H7 (cell line): ENCODE data around the gene DNAH17. TPM values are rescaled to one million over a fixed set of nuclear protein-coding genes. Genes with fewer than 3 reads are reported as not detected.

Experiments used
- DNase-seq: peaks from one replicate; pipeline ENCODE4 v3.0.0; 2012
- H3K27me3 ChIP-seq: 2 replicates; pipeline ENCODE4 v1.6.0; 2011; ENCODE audit warnings: mild to moderate bottlenecking, low read length; ENCODE audit not compliant: control insufficient read depth, insufficient read depth
- H3K36me3 ChIP-seq: replicated peaks from 2 replicates; pipeline ENCODE4 v1.5.1; 2011; ENCODE audit warnings: low read length; ENCODE audit not compliant: control insufficient read depth, insufficient read depth
- H3K4me3 ChIP-seq: 2 replicates; pipeline ENCODE4 v1.5.1; 2011; ENCODE audit warnings: low read depth, mild to moderate bottlenecking, control low read depth, low read length, moderate library complexity; ENCODE audit not compliant: insufficient read depth
- total RNA-seq: library from RNA; depleted of rRNA; stranded (reverse); fragments of >200 nt; shearing (Covaris generic); gene quantifications from 2 replicates; pipeline ENCODE4 v1.2.3, GENCODE V29; 2014

The DNAH17 gene
- total RNA-seq, 1 experiment from 2014 or later = 0.87 TPM

DNA sequence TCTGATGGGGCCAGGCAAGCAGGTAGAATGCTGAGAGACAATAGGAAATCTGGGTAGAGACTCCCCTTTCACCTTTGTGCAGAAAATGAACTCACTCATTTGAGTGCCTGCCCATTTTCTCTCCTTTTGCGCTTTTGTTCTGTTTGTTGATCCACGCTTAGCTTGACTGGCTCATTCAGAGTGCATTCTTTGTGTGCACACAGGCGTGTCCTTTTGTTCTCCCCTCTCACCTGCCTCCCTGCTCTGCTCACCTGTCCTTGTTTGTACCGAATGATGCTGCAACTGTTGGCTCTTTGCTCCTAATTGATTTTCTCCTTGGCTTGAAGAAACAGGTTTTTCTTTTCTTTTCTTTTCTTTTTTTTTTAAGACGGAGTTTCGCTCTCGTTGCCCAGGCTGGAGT lies 183.0 kb downstream of the DNAH17 start:
- H3K4me3 ChIP-seq = no peak overlapping the region
- no peak for DNase-seq
- no peaks in the 10 kb centered on the region for H3K27me3 ChIP-seq
- peaks cover 21% of the 10 kb centered on the region for H3K36me3 ChIP-seq

DNA sequence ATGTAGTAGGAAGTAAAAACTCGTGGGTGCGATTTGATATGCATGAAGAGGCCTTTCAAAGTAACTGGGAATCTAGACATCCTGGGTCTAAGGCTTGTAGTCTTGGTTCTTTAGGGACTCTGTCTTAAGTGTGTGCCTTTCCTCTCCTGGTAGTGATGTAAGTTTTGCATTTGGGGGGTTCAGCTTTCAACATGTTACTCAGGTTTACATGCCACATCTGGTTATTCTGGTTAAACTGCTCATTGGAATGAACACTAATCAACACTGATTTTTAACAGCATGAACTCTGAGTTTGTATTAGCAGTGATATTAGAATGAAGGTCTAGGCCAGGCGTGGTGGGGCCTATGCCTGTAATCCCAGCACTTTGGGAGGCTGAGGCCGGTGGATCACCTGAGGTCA lies 183.6 kb downstream of the DNAH17 start:
- Histone ChIP-seq H3K27me3 (no peaks in the 10 kb centered on the region), H3K36me3 (peaks cover 15% of the 10 kb centered on the region), H3K4me3 (no peak overlapping the region)
- DNase-seq = no peak

DNA sequence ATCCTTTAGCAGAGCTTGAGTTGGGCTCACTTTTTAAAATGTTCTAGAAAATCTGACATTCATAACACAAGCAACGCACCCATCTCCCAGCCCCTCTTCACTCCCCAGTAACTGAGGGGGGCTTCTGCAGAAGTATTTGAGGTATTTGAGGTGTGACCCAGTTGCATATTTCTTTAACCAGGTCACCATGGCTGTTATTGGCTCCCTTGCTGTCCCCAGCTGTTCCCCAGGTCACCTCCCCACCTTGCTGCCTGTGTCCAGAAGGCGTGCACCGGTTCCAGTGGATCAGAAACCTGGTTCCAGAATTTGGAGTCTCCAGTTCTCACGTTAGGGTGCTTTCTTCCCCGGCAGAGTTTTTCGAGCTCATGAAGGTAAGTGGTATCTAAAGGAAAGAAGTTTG lies 184.9 kb downstream of the DNAH17 start:
- peaks cover 9% of the 10 kb centered on the region for H3K36me3 ChIP-seq
- H3K27me3 ChIP-seq = no peaks in the 10 kb centered on the region
- DNase-seq = no peak
- H3K4me3 ChIP-seq = no peak overlapping the region

DNA sequence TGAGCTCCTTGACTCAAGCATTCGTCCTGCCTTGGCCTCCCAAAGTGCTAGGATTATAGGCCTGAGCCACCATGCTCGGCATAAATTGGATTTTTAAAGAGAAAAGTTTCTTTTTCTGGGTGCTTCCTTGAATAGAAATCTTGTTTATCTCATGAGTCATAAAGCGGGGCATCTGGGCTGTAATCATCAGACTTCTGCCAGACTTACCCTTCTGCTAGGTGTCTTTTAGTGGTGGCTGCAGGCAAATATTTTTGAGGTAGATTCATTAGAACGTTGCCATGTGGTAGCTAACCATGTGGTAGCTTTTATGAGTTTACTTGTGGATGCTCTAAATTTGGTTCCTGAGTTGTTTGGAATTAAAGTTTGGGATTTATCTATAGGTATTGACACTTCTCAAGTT lies 185.4 kb downstream of the DNAH17 start:
- Histone ChIP-seq H3K27me3 (no peaks in the 10 kb centered on the region), H3K36me3 (peaks cover 8% of the 10 kb centered on the region), H3K4me3 (no peak overlapping the region)
- DNase-seq = no peak

DNA sequence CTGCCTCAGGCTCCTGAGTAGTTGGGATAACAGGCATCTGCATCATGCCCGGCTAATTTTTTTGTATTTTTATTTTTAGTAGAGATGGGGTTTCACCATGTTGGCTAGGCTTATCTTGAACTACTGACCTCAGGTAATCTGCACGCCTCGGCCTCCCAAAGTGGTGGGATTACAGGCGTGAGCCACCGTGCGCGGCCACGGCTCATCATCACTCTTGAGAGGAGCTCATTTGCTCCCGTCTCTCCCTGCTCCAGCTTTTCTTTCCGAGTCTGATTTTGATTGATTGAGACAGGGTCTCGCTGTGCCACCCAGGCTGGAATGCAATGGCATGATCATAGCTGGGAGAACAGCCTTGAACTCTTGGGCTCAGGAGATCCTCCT lies 186.2 kb downstream of the DNAH17 start:
- Histone ChIP-seq H3K27me3 (no peaks in the 10 kb centered on the region), H3K36me3 (peaks cover 3% of the 10 kb centered on the region; the same call in 1 of the 2 replicates), H3K4me3 (no peak overlapping the region)
- DNase-seq = no peak

DNA sequence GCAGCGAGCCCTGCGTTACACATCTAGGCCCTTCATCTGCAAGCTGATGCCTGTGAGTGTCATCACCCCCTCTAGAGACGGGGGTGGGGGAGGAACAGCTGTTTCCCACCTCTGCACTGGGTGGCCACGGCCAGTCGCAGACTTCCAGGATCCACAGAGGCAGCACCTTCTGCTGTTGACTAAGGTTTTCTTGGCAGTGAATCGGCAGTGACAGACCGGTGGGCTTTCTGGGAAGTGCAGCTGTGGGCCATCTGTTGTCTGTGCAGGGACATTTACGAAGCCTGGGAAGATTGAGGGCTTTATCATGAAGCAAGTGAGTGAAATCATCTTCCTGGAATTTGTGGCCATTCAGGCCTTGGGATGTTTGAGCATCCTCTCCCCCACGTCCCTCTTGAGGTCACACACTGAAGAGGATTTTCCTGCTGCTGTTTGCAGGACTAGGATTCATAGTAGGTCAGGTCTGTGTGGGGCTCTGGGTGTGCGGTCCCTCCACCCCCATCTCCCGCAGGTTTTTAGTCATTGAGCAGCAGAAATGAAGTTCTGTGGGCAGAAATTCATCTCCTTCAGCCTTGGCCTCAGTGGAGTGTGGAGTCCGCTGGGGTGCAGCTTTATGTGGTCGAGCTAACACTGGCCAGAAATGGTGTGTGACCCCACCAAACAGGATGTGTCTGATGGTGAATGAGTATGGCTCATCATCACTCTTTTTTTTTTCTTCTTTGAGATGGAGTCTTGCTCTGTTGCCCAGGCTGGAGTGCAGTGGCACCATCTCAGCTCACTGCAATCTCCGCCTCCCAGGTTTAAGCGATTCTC lies 186.8 kb downstream of the DNAH17 start:
- Histone ChIP-seq H3K27me3 (no peaks in the 10 kb centered on the region), H3K36me3 (peaks cover 3% of the 10 kb centered on the region; the same call in 1 of the 2 replicates), H3K4me3 (no peak overlapping the region)
- no peak for DNase-seq

DNA sequence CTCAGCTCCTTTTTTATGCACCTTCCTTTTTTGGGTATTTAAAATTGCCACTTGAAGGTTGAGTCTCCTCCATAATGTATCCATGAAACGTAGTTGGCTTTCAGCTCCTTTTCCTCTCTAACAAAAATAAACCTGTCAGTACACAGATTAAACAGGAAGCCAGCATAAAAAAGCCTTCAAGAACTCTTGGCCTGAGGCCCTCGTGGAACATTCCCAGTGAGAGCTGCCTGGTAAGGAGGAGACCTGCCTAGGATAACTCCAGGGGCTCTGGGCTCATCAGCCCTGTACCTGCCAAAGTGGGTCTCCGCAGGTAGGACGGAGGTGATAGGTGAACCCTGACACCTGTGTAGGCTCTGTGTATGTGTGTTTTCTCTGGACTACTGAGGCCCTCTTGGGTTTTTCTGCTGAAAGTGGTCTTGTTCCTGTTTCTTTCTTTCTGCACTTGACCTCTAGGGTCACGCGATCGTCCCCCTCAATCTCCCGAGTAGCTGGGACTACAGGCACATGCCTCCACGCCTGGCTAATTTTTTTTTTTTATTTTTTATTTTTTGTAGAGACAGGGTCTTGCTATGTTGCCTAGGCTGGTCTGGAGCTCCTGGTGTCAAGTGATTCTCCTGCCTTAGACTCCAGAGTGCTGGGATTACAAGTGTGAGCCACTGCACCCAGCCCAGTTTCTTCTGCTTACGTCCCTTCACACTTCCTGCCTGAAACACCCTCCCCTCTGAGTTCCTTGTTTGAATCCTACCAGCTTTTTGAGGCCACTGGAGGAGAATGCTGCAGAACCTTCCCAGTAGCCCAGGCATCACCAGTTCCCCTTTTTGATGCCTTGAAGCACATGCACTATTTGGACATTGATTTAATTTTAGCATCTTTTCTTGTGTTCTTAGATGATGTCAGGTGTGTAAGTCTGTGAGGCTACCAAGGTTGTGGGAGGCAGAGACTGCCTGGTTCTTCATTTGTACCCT lies 188.9 kb downstream of the DNAH17 start:
- DNase-seq = no peak
- Histone ChIP-seq H3K4me3 (no peak overlapping the region), H3K36me3 (peaks cover 2% of the 10 kb centered on the region; the same call in 1 of the 2 replicates), H3K27me3 (no peaks in the 10 kb centered on the region)

DNA sequence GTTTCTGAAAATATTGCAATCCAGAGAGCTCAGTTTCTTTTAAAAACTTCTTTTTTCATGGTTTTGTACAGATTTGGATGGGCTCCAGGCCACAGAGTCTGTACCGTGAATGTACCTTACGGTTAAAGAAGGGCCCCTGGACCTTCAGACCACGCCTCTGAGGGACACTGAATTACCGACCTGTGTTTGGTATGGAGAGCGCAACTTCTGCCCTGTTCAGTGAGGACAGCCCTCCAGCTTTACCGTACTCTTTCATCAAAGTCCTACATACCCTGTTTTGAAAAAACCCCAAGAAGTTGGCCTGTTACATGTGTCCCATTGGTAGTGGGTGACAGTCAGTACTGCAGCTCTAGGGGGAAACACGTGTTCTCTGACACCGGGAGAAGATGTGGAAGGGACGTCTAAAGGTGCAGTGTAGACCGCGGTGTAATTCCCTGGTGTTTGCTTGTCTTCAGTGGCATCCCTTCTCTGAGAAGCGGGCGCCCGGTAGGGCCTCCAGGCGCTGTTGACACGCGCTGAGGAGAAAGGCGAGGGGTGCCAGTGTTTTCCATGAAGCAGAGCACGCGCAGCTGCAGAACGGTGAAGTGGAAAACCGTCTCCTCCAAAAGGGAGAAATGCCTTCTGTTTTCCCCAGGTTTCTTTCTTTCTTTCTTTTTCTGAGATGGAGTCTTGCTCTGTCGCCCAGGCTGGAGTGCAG lies 192.6 kb downstream of the DNAH17 start:
- no peaks in the 10 kb centered on the region for H3K27me3 ChIP-seq
- no peak for DNase-seq
- no peak overlapping the region for H3K4me3 ChIP-seq
- no peaks in the 10 kb centered on the region; the same call in 1 of the 2 replicates for H3K36me3 ChIP-seq

DNA sequence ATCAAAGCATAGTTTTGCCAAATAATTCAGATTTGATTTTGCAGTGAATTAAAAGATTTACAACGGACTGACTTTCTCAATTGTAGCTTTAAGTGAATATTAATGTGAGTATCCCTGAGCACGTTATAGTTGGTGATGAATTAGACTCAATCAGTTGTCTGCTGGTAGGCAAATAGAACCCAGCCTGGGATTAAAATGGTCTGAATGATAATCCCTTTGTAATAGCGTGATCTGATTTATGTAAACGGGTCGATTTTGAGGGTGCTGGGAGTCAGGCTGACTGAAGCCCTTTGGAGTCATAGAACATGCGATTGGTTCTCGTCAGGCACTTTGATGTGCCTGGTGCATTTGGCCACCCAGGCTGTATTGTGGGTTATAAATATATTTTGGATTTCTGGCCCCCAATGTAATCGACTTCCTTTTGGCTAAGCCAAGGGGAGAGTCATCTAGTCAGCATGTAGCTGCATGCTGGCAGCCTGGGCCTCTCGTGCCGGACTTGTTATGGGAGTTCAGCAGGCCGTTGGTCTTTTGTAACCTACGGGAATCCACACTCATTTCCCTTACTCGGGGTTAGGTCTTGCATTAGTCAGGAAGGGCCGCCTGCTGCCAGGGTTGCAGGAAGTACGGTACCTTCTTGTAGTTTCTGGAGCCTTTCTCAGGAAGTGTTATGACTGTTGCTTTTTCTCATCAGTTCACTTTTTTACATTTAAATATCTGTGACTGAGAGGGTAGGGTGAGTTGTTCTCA lies 193.3 kb downstream of the DNAH17 start:
- no peak for DNase-seq
- Histone ChIP-seq H3K36me3 (no peaks in the 10 kb centered on the region; the same call in 1 of the 2 replicates), H3K27me3 (no peaks in the 10 kb centered on the region), H3K4me3 (no peak overlapping the region)

DNA sequence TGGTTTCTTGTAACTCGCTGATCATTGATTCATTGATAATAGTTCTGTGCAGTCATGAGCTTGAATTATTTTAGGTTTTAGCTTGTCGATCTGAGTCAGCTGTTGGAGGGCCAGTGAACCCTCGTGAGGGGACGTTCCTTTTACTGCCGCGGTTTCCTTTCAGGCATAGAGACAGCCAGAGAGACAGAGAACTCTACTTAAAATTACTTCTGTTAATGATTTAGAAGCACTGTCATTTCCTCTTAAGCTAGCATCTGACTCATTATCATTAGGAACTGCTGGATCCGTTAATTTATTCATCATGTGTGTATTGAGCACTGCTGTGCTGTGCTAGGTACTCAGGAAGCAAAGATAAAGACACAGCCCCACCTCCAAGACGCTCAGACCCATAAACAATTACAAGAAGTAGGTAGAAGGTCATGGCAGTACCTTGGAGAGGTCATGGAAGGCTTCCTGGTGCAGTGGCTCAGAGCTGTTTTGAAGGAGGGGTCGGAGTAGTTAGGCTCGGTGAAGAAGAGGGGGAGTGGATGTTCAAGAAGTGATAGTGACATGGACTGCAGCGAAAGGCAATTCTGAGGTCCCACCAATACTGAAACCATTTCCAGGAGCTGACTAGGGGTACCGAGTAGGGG lies 195.5 kb downstream of the DNAH17 start:
- no peak for DNase-seq
- Histone ChIP-seq H3K27me3 (no peaks in the 10 kb centered on the region), H3K4me3 (no peak overlapping the region; the same call in 1 of the 2 replicates), H3K36me3 (no peaks in the 10 kb centered on the region)

DNA sequence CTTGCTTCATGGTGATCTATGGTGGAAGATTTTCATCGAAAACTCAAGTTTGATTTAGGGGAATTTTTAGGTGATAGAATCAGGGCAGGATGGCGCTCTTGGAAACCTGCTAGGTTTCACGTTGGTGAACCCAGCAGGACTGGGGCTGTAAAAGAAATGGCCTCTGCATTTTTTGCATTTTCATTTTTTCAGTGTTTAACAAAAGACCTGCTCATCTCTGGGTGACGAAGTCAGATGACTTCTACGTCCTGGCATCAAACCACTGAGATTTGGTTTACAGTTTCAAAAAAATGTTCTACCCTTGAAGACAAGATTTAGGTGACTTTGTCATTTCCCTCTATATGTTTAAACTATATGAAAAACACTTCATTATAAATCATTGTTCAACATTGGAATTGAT lies 196.8 kb downstream of the DNAH17 start:
- no peak for DNase-seq
- H3K27me3 ChIP-seq = no peaks in the 10 kb centered on the region
- H3K4me3 ChIP-seq = no peak overlapping the region
- no peaks in the 10 kb centered on the region for H3K36me3 ChIP-seq

DNA sequence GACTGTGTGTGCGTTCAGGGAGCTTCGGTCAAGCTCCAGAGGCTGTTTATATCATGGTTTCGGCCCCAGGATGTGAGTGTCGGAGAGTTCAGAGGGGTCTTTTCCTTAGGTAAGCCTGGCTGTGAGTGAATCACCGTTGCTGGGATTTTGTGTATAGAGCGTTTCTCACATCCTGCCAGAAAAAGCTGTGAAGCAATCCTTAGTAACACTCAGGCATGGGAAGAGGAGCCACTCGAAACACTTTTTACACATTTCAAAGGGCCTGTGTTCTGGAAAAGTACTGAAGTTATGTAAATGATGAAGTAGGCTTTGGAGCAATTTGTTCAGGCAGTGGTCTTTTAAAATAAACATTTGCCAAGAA lies 198.1 kb downstream of the DNAH17 start:
- Histone ChIP-seq H3K4me3 (peak overlapping the region; percentile 96), H3K36me3 (no peaks in the 10 kb centered on the region), H3K27me3 (no peaks in the 10 kb centered on the region)
- DNase-seq = no peak

DNA sequence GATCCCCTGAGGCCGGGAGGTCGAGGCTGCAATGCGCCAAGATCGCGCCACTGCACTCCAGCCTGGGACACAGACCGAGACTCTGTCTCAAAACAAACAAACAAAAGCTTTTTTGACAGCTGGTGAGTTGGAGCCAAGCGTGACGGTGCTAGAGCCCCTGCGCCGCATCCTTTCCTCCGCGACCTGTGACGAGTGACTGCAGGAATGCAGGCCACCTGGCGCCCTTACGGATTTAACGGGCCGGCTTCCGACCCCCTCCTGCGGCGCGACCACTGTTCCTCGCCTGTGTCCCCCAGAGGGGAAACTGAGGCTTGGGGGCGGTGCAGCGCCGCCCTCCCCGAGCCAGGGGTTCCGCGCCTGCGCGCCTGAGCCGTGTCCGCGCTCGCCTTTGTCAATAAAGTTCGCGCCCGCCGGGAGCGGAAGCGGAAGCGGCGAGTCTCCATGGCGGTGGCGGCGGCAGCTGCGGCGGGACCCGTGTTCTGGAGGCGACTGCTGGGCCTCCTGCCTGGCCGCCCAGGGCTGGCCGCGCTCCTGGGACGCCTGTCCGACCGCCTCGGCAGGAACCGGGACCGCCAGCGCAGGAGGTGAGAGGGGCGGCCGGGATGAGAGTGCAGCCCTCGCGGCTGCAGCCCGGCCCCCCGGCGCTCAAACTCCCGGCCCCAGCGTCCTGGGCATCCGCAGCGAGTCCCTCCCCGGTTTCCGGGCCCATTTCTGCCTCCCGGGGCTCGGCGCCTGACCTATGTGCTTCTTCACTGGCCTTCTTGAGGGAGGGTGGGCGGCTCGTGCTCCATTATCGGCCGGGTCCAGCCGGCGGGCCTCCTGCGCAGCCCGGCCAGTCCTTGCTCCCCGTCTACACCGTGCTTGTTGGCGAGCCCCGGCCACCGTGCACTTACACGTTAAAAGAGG lies 198.7 kb downstream of the DNAH17 start, which contains the start of gene PGS1:
Gene PGS1 (plus strand): TSS at position 425 of the 906 bp plus-strand sequence. CDS start 17 bp downstream, at position 442.
- peak within 1 kb of the TSS; percentile 96 for H3K4me3 ChIP-seq
- no peaks in the 10 kb centered on the region for H3K36me3 ChIP-seq
- no peaks in the 10 kb centered on the region for H3K27me3 ChIP-seq
- DNase-seq = peak; percentile 92
